OCI-LY3 (cell line): Measurements from ENCODE around the gene HIVEP3.

Experiments
- EZH2phosphoT487 ChIP-seq: fragments of 200-600 bp; shearing (Covaris generic); IDR thresholded peaks from 2 replicates; pipeline ENCODE4 v1.6.1; 2018; ENCODE audit warnings: antibody characterized with exemption, mixed run types, low read depth
- TF ChIP-seq, protein P1 (sequence below): fragments of 200-600, 300-600 bp; sonication (generic); IDR thresholded peaks from 2 replicates; pipeline ENCODE4 v1.5.1; 2014; ENCODE audit warnings: antibody characterized with exemption, low read length, low read depth

DNA sequence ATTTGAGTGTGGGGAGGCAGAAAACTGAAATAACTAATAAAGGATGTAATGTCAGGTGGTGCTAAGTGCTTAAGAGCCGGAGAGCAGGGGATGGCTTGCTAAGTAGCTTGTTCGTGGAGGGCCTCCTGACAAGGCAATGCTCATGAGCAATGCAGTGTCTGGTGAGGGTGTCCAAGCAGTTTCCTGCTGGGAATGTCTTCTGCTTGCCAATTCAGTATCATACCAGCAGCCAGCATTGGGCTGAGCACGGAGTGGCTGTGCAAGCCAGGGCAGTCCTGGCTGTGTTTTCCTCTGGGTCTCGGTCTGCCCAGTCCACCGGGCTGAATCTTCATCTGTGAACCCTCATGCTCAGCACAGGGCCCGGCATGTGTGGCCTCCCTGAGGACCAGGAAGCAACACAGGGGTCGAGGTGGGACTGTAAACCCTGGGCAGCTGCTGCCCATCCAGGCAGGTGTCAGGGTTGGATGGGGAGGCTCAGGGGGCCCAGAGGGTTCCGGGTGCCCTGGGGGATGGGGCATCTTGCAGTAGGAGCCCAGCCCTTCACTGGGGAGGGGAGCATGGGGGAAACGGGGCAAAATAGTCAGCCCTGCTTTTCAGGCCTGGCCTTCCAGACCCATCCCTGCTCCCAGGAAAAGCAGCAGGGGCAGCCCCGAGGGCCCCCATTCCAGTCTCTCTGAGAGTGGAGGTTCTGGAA is 461.7 kb downstream of the HIVEP3 start:
- TF ChIP-seq, protein P1, sequence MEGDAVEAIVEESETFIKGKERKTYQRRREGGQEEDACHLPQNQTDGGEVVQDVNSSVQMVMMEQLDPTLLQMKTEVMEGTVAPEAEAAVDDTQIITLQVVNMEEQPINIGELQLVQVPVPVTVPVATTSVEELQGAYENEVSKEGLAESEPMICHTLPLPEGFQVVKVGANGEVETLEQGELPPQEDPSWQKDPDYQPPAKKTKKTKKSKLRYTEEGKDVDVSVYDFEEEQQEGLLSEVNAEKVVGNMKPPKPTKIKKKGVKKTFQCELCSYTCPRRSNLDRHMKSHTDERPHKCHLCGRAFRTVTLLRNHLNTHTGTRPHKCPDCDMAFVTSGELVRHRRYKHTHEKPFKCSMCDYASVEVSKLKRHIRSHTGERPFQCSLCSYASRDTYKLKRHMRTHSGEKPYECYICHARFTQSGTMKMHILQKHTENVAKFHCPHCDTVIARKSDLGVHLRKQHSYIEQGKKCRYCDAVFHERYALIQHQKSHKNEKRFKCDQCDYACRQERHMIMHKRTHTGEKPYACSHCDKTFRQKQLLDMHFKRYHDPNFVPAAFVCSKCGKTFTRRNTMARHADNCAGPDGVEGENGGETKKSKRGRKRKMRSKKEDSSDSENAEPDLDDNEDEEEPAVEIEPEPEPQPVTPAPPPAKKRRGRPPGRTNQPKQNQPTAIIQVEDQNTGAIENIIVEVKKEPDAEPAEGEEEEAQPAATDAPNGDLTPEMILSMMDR, result no peak
- TF ChIP-seq EZH2phosphoT487, result no peak
